Activated CD8-positive, alpha-beta memory T cell treated with anti-CD3 and anti-CD28 coated beads, Interleukin-2, amount 50 U/mL, for 4 hours (primary cell): Measurements from ENCODE around the gene WRAP73.

Experiments used
- DNase-seq: peaks from one replicate; pipeline ENCODE4 v3.0.0-alpha.2; 2020

WRAP73 gene

DNA sequence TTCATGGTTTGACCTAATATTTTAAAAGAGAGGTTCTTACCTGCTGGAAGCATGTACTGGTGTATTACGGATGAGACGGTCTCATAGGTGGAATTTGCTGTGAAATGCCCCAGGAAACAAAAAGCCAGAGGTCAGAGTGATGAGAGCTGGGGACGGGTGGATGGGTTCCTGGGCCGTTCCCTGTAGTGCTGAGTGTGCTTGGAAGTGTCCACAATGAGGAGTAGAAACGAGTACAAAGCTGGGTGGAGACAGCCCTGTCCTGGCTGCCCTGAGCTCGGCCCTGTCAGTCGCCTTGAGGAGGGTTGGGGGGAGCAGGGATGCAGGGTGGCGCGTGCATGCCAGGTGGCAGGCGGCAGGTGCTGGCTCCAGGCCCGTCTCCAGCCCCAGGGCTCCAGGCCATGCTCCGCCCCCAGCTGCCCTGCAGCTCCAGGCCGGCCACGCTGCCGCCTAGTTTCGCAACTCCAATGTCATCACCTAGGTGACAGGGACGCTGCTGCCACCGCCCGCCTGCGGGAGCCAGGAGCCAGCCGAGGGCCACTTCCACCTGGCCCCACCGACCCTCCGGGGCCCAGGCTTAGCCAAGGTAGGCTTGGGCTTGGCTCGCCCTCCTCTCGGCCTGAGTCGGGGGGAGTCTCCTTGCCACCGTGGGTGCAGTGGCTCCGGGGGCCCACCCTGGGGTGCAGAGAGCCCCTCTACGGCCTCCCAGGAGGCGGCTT, 18.8 kb upstream of the WRAP73 start:
- no peak for DNase-seq

DNA sequence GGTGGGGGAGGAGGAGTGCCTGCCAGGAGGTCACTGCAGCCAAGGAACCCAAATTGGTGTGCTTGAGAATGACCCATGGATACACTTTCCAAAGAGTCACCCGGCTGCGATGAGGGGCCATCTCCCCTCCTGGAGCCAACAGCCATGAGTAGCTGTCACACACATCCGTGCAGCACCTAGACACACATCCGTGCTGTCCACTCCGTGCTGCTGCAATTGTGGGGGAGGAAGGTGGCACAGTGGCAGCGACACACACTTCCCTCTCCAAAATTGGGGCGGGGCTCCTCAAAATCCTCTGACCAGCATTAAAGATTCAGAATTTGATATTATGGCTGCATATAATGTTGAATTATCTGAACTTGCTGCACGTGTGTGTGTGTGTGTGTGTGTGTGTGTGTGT, 18.2 kb upstream of the WRAP73 start:
- no peak for DNase-seq

DNA sequence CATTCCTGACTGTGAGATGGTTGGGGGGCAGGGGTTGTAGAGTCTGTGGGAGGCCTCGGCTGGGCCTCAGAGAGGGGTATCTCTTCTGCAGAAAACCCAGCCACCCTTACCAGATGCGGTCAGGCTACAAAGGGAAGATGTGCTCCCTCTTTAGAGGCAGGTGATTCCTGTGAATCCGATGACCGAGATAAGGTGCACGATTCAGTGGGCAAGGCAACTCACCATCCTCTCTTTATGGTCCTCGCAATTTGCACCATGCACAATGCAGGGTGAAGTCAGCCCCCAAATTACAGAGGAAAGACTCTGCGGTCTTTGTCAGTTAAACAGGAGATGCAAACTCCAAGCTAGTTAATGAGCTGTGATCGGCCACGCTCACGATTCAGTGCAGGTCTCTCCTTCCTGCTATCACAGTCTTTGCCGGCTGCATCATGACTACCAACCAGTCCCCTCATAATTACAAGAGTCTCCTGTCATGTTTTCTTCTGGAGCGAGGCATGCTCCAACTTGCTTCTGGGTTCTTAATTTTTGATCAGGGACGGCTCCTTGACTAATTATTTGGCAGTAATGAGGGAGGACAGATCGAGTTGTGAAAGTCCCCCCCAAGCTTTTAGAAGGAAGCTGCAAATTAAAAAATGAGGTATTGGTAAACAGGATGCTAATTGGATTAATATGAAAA, 14.9 kb upstream of the WRAP73 start:
- no peak for DNase-seq

DNA sequence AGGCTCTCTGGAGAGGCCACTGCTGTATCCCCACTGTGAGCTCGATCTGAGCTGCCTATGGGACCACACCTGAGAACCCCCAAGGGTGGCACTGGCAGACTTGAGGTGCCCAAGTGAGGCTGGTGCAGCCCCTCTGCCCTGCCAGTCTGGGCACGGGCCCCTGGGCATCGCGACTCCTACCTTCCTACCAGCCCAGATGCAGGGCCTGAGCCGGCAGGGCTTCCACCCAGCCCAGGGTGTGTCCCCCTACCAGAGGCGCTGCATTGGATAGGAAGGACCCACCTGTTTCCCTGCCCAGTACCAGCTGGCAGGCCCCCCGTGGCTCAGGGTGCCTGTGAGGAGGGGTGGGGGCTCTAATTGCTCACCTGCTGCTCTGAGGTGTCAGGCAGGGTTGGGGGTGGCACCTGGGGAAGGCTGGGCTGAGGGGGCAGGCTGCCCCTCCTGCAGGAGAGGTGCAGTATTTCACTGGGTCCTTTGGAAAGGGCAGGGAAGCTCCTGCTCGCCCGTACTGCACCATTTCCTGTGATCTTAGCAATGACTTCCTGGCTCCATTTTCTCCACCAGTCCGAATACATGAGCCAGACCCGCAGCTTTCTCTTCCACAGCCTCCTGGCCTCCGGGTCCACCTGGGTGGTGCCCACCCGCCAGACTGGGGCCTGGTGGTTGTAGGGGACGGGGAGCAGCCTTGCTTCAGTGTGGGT, 14.2 kb upstream of the WRAP73 start:
- no peak for DNase-seq

DNA sequence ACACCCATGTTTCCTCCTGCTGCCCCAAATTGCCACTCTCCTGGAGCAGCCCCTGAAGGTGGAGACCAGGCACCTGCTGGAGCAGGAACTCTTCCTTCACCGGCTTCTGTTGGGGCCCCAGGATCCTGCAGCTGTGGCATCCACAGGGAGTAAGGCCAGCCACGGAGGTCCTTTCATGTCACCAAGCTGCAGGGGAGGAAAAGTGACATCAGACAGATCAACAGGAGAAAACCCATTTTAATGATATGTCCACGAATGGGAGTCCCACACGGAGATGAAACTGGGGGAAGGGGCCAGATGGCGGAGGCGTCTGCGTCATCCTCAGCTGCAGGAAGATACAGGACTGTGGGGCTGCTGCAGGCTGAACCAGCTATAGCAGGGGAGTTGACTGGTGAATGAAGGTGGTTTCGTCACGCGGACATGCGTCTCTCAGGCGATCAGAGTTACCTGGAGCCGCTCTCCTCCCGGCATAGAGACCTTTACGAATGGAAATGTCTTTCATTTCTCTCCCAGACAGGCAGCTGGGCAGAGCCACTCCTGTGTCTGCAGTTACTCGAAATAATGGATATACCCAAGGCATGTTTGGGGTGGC, 12.3 kb upstream of the WRAP73 start:
- no peak for DNase-seq

DNA sequence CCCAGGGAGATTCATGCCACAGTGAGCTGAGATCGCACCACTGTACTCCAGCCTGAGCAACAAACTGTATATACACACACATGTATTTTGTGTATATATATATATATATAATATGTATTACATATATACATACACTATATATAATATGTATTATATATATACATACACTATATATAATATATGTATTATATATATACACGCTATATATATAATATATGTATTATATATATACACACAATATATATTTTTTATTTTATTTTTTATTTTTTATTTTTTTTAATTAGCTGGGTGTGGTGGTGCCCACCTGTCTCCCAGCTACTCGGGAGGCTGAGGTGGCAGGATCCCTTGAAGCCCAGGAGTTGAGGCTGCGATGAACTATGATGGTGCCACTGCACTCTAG, 11.7 kb upstream of the WRAP73 start:
- no peak for DNase-seq

DNA sequence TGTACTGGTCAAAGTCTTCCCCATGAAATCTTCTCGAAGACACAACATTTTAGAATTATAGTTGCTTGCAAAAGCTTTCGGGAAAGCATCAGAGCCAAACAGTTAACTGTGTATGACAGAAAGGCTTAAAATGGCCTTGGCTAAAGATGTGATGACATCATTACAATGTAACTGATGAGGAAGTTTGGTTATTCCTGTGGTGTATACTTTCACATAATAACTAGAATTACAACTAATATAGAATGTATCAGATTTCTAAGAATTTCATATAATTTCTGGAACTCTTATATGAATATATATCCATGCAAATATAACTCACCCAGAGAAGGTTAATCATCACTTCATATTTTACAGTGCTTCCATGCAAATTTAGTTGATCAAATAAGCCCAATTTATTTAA, 10.8 kb upstream of the WRAP73 start:
- DNase-seq, result no peak

DNA sequence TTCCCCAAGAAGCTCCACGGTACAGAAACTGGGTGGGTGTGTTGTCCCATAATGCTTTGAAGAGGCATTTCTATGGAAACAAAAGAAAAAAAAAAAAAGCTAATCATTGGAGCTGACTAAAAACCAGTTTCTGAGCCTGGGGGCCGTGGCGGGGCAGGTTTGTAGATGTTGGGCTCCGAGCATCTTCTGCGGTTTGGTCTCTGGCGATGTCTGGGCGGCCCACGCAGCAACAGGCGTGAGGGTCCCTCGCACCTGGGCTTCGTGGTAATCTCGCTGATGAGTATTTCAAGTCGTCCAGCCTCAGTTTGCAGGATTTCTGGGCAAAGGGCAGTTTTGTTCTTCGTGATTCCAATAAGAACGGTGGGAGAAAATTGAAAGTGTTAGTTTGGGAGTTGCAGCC, 9.2 kb upstream of the WRAP73 start:
- no peak for DNase-seq

DNA sequence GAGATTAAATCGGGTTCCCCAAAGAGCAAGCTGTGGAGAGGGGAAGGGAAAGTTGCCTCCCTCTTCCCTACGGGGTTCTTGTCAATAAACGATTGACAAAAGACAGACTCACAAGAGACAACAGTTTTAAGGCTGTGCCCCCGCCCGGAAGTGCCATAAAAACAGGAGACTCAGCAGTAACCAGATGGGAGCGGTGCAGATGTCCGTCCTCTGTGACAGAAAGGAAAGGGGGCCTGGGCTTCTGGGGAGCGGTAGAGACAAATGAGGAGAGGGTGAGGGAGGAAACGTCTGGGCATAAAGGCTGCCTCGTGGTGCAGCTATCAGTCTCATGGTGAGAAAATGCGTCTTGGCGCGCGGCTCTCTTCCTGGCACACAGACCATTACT, 8.3 kb upstream of the WRAP73 start:
- DNase-seq, result no peak

DNA sequence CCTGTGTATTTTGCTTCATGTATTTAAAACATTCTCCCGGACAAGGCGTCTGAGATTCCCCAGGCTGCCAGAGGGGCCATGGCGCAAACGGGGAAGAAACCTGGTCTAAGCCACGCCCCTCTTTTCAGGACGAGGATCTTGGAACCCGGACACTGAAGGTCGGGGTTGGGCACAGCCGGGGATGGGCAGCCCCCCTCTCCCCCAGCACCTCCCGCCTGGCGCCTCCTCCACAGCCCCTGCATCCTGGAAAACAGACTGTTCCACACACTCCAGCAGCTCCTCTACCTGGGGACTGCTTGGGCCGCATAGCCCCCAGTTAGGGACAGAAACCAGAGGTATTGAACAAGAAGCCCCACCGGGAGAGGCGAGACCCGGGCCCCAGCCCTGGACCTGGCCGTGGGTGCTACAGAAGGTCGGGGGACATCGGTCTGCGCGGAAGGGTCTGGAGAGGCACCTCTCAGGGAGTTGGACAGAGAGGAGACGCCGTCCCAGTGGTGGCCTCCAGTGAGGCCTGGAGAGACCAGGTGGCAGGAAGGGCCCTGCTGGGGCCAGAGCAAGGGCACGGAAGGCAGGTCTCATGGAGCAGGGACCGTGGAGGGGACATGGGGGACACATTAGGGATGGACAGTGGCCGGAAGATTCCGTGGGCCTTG, 7.8 kb upstream of the WRAP73 start:
- no peak for DNase-seq

DNA sequence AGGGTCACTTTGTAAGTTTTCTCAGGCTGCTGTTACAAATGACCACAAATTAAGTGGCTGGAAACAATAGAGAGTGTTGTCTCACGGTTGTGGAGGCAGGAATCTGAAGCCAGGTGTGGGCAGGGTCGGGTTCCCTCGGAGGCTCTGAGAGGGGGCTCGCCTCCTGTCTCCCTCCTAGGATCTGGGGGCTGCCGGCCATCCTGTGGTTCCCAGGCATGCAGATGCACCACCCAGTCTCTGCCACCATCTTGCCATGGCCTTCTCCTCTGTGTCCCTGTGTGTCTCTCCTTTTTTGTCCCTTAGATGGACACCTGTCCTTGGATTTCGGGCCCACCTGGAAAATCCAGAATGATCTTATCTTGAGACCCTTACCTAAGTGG, 7.2 kb upstream of the WRAP73 start:
- DNase-seq, result no peak

DNA sequence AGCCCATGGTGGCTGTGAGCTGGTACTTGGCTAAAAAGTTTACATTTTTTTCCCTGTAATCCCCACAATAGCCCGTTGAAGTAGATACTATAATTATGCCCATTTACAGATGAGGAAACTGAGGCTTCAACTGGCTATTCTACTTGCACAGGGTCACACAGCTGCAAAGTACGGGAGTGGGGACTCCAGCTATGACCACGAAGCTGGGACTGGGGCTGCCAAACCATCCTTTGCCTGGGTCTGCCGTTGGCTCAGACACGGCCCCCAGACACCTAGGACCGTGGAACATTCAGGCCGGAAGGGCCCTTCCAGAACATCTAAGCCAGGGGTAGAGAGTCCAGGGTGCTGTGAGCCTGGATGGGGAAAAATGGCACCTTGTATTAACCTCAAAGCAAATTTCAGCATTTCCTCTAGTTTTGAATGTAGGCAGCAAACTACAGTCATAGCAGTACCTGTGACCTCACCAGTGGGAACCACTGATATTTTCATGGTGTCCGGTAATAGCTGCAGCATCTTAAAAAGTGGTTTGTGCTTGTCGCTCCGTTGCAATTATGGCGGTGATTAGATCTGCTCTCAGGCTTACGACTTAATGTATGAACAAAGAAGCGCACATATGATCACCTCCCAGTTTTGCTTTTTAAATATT, 6.7 kb upstream of the WRAP73 start:
- DNase-seq, result no peak

DNA sequence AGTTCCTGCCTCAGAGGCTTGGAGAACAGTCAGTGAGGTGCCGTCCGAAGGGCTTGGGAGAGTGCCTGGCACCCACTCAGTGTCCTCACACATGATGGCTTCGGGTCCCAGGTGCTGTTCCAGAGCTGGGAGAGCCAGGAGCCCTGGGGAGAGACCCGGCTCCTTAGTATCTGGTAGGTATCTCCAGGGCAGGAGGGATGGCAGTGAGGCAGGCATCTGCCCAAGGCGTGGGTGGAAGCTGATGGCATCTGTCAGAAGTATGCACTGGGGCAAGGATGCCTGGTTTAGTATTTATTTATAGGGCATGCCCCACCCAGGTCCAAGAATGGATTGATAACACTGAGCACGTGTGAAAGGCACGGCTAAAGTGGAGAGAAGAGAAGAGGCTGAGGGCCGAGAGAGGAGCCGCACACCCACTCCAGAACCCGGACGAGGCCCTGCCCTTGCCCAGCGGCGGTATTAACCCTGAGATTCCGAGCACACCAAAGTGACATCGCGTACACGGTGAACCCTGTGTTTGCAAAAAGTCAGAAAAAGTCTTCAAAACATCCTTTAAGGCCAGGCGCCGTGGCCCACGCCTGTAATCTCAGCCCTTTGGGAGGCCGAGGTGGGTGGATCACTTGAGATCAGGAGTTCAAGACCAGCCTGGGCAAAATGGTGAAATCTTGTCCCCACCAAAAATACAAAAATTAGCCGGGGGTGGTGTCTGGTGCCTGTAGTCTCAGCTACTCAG, 4.8 kb upstream of the WRAP73 start:
- DNase-seq, result no peak

DNA sequence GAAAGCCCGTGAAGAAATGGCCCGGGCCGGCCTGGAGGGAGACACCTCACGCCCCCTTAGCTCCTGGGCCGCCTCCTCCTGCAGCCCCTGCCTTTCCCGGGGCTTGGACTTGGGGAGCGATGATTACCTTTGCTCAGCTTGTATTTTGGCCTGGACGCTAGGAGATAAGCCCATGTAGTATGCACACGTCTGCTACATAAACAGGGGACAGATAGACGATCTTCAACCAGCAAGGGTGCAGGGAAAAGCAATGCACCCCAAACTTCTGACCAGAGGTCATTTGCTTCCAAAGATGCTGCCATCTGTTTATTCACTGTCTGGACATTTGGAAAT, 3.3 kb upstream of the WRAP73 start:
- DNase-seq, result no peak

DNA sequence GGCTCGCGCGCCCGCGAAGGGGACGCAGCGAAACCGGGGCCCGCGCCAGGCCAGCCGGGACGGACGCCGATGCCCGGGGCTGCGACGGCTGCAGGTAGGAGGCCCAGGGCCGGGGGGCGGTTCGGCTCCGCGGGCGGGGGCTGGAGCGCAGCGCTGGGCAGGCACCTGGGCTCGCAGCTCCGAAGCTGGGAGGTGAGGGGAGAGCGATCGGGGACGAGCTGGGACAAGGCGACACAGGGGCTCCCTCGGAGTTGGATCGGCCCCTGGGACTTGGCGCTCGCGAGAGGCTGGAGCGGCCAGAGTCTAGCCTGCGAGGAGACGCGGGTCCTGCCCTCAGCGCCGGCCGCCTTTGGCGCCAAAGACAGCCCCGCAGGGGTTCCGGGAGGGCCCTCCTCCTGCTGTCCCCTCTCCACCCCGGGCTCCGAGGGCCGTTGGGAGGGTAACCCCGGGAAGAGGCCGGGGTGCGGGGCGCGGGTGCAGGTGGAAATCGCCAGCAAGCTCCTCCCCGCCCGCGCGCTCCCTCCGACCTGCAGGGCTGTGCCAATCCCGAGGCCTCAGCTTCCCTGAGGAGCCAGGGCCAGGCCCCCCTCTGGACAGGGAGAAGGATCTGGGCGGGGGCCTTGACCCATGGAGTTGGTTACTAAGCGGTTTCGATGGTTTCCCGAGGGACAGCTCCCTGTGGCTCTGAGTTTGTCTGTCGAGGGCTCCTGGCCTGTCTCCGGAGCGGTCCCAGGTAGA, 2.8 kb upstream of the WRAP73 start:
- no peak for DNase-seq

DNA sequence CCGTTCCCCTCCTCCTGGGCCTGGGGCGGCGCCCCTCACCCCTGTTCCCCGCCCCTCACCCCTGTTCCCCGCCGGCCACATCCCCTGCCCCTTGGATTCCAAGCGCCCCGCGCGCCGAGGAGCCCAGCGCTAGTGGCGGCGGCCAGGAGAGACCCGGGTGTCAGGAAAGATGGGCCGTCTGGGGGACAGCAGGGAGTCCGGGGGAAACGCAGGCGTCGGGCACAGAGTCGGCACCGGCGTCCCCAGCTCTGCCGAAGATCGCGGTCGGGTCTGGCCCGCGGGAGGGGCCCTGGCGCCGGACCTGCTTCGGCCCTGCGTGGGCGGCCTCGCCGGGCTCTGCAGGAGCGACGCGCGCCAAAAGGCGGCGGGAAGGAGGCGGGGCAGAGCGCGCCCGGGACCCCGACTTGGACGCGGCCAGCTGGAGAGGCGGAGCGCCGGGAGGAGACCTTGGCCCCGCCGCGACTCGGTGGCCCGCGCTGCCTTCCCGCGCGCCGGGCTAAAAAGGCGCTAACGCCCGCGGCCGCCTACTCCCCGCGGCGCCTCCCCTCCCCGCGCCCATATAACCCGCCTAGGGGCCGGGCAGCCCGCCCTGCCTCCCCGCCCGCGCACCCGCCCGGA, 2.1 kb upstream of the WRAP73 start, which contains the start of gene TP73:
Gene TP73, plus strand, starts transcription at position 587 of the 618 bp plus-strand sequence. CDS start 29,850 bp downstream, outside the sequence.
- no peak for DNase-seq

DNA sequence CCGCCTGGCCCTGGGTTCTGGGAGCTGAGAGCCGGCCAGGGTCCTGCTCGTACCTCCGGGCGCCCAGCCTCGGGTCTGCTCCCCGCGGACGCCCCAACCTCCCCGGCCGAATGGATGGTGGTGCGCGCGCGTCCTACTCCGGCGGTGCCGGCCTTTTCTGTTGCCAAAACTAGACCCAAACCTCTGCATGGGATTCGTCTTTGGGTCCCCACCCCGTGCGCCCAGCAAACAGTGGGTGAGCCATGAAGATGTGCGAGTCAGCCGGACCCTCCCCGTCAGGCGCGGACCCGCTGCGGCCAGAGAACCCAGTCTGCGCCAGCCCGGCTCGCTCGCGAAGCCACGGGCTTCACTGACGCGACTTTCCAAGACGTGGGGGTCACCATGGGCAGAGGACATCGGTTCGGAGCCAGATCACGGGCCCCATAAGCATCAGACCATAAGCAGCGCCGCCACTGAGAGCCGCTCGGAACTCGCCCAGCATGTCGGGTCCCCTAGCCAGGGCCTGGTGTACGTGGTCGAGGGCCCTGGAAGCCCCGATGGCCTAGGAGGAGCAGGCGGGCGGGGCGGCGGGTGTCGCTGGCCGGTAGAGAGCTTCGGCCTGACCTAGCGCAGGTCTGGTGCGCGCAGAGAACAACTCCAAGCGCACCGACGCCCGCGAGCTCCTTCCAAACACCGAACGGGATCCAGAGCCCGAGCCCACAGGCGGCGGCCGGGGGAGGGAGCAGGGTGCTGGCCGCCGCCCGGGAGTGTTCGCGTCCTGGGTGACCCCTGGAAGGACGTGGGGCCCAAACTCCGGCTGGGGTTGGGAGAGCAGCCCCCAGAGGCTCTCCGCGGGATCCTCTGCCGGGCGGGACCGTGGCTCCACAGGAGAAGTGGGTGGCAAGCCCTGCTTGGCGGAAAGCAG, 1.4 kb upstream of the WRAP73 start:
- no peak for DNase-seq

DNA sequence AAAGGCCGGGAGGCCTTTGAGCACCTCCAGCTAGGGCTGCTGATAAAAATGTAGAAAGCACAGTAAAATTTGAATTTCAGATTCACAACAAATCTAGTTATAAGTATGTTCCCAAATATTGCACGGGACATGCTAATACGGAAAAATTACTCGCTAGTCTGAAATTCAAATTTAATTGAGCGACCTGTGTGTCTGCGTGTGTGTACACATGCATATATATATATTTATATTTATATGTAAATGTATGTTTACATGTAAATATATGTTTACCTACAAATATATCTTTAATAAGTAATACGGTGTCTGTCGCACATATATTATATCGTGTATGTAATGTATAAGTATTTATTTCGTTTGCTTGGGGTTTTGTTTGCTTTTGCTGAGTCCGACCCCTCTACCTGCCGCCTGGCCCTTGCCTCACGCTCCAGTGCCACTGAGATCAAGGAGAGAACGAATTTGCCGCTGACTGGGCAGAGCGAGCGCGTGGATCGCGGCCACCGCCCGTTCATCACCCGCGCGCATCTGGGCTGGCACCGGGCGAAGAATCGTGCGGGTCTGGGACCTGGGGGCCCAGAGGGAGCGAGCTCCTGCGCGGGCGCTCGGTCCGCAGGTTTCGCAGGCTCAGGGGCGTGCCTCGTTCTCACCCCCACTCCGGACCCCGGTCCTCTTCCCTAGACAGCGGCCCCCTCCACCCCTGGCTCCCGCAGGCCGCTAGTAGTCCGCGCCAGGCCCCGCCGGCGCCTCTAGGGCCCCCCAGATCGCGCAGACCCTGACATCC, 534 bp upstream of the WRAP73 start:
- DNase-seq, result no peak

DNA sequence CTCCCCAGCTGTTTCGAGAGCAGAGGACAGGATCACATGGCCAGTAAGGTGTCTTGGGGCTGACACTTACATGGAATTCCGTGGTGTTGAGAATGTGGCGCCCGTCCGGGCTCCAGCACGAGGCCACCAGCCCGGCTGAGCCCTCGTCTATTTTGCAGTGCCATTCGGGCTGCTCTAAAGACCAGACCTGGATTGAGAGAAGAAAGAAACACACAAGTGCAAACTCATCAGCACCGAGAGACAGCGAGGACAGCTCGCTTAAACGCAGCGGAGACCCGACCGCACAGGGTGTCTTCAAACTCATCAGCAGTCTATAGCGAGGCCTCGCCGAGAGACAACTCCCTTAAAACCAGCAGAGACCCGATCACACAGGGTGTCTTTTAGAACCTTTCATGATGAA, 3.3 kb downstream of the WRAP73 start:
- DNase-seq, result no peak
